ENCODE measurements around the gene ZHX3. TPM values are rescaled to one million over a fixed set of nuclear protein-coding genes. Genes with fewer than 3 reads are reported as not detected.

ZHX3 gene
- total and polyA plus RNA-seq, 9 of the 15 experiments (the other 6 are each of a cell fraction or from before 2014, with no cell fraction given) = 0.80 to 14.6 (median 4.9) TPM

DNA sequence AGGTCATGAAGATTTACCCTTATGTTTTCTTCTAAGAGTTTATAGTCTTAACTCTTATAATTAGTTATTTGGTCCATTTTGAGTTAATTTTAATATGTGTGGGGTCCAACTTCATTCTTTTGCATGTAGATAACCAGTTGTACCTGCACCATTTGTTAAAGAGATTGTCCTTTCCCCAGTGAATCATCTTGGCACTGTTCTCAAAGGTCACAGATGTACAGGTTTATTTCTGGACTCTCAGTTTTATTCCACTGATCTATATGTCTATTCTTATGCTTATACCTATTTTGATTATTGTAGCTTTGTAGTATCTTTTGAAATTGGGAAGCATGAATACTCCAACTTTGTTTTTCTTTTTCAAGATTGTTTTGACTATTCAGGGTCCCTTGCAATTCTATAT is 44.1 kb downstream of the ZHX3 start:
- TF ChIP-seq CBFA2T2 (conservative IDR thresholded peaks at IDR 0.05) = no peak
- no peak for TF ChIP-seq POLR2G (IDR thresholded peaks at IDR 0.05; ENCODE audit: low read depth, low read length)
- in situ Hi-C loops (cut with MboI) = no loop called here
- H3K36me3 ChIP-seq (ENCODE audit: control insufficient read depth, insufficient read depth, low read length) = no peaks in the 10 kb centered on the region
- no TSS peak for BruUV-seq (replicated peaks)
- no peak overlapping the region for H3K27ac ChIP-seq (ENCODE audit: extremely low read depth, low read depth, low read length)
- DNase-seq (ENCODE audit: extremely low read depth in 1 of 4, low spot score in 3 of 4) = no peak
- FAIRE-seq = no peak
- no peaks in the 10 kb centered on the region for H3K9me3 ChIP-seq (replicated peaks; ENCODE audit: control insufficient read depth, insufficient read depth, low read depth, low read length)
- H3K9me1 ChIP-seq (ENCODE audit: control insufficient read depth, insufficient read depth, low read length) = no peaks in the 10 kb centered on the region
- no peak for ATAC-seq
- no peak overlapping the region for H3K4me3 ChIP-seq
- H3K4me1 ChIP-seq (replicated peaks in 1 of 2; ENCODE audit: control insufficient read depth in 2 of 2, insufficient read depth in 2 of 2, low read length in 2 of 2) = no peaks in the 10 kb centered on the region
- H3K4me2 ChIP-seq (ENCODE audit: insufficient read depth, low read length) = no peak overlapping the region
- H3K79me2 ChIP-seq (ENCODE audit: control insufficient read depth, insufficient read depth, low read length) = no peaks in the 10 kb centered on the region
- no peak overlapping the region for H3K9ac ChIP-seq (ENCODE audit: insufficient read depth in 1 of 2, low read depth in 2 of 2, low read length in 2 of 2)
- H3K27me3 ChIP-seq (ENCODE audit: control insufficient read depth in 2 of 2, insufficient read depth in 2 of 2, low read length in 2 of 2) = no peaks in the 10 kb centered on the region
- H4K20me1 ChIP-seq (replicated peaks; ENCODE audit: control insufficient read depth, insufficient read depth, low read length) = no peaks in the 10 kb centered on the region
- CTCF ChIA-PET (ENCODE audit: low intra/inter-chr PET ratio) = no interaction called here
- POLR2A ChIA-PET = interaction anchor here (1.7 kb wide), 1 partner anchor 9 kb away, joined by 4 read pairs; no protein-coding TSS in a partner anchor
- intact Hi-C loops (cut with micrococcal nuclease) = no loop called here
- no peak overlapping the region for H2AFZ ChIP-seq (ENCODE audit: low read depth, low read length)

DNA sequence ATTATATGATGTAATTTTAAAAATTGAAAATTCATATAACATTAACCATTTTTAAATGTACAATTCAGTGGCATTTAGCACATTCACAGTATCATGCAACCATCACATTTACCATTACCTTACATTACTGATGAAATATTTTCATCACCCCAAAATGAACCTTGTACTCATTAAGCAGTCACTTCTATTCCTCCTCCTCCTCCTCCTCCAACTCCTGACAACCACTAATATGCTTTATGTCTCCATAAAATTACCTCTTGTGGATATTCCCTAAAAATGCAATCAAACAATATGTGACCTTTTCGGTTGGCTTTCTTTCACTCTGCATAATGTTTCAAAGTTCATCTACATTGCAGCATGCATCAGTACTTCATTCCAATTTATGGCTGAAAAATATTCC is 45.2 kb downstream of the ZHX3 start:
- TF ChIP-seq ZNF41 (CRISPR knock-in tag; conservative IDR thresholded peaks at IDR 0.05) (no peak), ESRRA (IDR thresholded peaks at IDR 0.05; ENCODE audit: borderline replicate concordance, low read depth) (no peak), BCOR (IDR thresholded peaks at IDR 0.05) (no peak), HOXB6 (CRISPR knock-in tag; IDR thresholded peaks at IDR 0.05; ENCODE audit: borderline replicate concordance) (no peak), CEBPG (CRISPR knock-in tag; IDR thresholded peaks at IDR 0.05) (no peak), CEBPG (tag; conservative IDR thresholded peaks at IDR 0.05 in 1 of 2, IDR thresholded peaks at IDR 0.05 in 1 of 2) (0 out of 4 replicates have a peak, but pooled peaks of 1 of the 2 experiments have one; percentile 31), DIDO1 (tag; IDR thresholded peaks at IDR 0.05; ENCODE audit: low read depth) (no peak), ERF (CRISPR knock-in tag; IDR thresholded peaks at IDR 0.05) (no peak)
- TF ChIP-seq, protein P1, sequence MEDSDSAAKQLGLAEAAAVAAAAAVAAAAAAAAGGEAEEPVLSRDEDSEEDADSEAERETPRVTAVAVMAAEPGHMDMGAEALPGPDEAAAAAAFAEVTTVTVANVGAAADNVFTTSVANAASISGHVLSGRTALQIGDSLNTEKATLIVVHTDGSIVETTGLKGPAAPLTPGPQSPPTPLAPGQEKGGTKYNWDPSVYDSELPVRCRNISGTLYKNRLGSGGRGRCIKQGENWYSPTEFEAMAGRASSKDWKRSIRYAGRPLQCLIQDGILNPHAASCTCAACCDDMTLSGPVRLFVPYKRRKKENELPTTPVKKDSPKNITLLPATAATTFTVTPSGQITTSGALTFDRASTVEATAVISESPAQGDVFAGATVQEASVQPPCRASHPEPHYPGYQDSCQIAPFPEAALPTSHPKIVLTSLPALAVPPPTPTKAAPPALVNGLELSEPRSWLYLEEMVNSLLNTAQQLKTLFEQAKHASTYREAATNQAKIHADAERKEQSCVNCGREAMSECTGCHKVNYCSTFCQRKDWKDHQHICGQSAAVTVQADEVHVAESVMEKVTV (CRISPR knock-in tag; IDR thresholded peaks at IDR 0.05) = no peak
- TF ChIP-seq, protein P2, sequence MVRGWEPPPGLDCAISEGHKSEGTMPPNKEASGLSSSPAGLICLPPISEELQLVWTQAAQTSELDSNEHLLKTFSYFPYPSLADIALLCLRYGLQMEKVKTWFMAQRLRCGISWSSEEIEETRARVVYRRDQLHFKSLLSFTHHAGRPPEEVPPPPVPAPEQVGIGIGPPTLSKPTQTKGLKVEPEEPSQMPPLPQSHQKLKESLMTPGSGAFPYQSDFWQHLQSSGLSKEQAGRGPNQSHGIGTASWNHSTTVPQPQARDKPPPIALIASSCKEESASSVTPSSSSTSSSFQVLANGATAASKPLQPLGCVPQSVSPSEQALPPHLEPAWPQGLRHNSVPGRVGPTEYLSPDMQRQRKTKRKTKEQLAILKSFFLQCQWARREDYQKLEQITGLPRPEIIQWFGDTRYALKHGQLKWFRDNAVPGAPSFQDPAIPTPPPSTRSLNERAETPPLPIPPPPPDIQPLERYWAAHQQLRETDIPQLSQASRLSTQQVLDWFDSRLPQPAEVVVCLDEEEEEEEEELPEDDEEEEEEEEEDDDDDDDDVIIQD (CRISPR knock-in tag; IDR thresholded peaks at IDR 0.05) = no peak
- Histone ChIP-seq H3K9me1 (ENCODE audit: control insufficient read depth, insufficient read depth, low read length) (no peaks in the 10 kb centered on the region), H3K4me3 (no peak overlapping the region), H3K36me3 (ENCODE audit: control insufficient read depth, insufficient read depth, low read length) (no peaks in the 10 kb centered on the region), H3K4me2 (ENCODE audit: insufficient read depth, low read length) (no peak overlapping the region), H2AFZ (ENCODE audit: low read depth, low read length) (no peak overlapping the region), H3K4me1 (replicated peaks in 1 of 2; ENCODE audit: control insufficient read depth in 2 of 2, insufficient read depth in 2 of 2, low read length in 2 of 2) (no peaks in the 10 kb centered on the region), H3K79me2 (ENCODE audit: control insufficient read depth, insufficient read depth, low read length) (no peaks in the 10 kb centered on the region), H3K9ac (ENCODE audit: insufficient read depth in 1 of 2, low read depth in 2 of 2, low read length in 2 of 2) (no peak overlapping the region), H3K9me3 (replicated peaks; ENCODE audit: control insufficient read depth, insufficient read depth, low read depth, low read length) (no peaks in the 10 kb centered on the region), H4K20me1 (replicated peaks; ENCODE audit: control insufficient read depth, insufficient read depth, low read length) (no peaks in the 10 kb centered on the region), H3K27ac (ENCODE audit: extremely low read depth, low read depth, low read length) (no peak overlapping the region), H3K27me3 (ENCODE audit: control insufficient read depth in 2 of 2, insufficient read depth in 2 of 2, low read length in 2 of 2) (no peaks in the 10 kb centered on the region)
- ChIA-PET CTCF (ENCODE audit: low intra/inter-chr PET ratio) (no interaction called here), POLR2A (interaction anchor here (1.3 kb wide), 1 partner anchor 19 kb away, joined by 3 read pairs; no protein-coding TSS in a partner anchor)
- no TSS peak for BruUV-seq (replicated peaks)
- 22% methylated on average over 1 of the region's 1 CpG for WGBS (ENCODE audit: insufficient coverage, low coverage, missing lambda C conversion rate)
- no peak for FAIRE-seq
- ATAC-seq = no peak
- intact Hi-C loops (cut with micrococcal nuclease) = no loop called here
- no peak for DNase-seq (ENCODE audit: extremely low read depth in 1 of 4, low spot score in 3 of 4)
- in situ Hi-C loops (cut with MboI) = no loop called here
